Cortex of kidney (tissue), 1 donor: ENCODE results near the gene UACA.

Source experiments
- DNase-seq: peaks from one replicate; lab custom pipeline; 2025; lab: John Stamatoyannopoulos, UW

UACA gene

DNA sequence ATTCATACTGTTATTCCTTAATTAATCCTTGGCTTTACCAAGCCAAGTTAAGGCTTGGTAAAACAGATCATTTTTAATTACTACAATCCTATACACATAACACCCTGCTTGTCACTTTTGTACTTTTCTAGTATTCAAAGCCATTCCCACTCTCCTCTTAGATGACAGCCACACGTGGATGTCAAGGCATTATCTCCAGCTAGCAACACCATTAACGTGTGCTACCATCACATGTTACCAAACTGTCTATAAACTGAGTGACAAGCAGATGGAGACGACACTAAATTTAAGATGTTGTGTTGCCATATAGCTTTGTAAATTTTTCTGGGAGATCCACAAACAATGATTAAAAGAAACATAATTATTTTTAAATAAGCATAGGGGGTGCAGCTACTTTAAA is 103.7 kb downstream of the UACA start:
- DNase-seq = no peak

DNA sequence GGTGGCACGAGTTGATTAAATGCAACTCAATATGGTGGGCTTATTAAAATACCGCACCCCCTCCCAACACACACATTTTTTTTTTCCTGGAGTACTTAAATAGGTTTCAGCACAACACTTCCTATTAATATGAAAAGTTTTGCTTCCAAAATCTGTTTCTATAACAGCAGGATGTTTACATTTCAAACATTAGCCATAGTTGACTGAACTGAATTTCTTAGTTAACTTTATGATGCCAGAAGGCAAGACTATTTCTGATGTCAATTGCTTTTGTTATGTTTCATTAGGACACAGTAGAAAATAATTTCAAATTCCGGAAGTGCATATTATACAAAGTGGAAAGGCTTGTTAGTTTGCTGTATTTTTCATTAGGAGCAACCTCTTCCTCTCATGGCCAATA is 104.7 kb downstream of the UACA start:
- DNase-seq = no peak

DNA sequence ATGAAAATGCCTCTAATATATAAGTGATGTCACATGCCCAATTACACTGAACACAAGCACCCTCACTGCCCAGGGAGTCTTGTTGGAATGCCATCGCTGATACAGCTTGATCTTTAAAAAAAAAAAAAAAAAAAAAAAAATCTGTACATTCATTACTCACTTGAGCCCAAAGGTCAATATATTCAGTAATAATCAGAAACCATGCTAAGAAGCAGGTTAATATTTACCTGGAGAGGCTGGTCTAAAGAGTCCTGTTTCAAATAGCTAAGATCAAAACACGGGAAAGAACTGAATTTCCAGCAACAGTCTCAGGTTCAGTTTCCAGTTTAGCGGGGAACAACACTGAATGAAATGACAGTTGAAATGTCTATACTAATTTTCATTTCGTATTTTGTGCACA is 109.9 kb downstream of the UACA start:
- DNase-seq = no peak

DNA sequence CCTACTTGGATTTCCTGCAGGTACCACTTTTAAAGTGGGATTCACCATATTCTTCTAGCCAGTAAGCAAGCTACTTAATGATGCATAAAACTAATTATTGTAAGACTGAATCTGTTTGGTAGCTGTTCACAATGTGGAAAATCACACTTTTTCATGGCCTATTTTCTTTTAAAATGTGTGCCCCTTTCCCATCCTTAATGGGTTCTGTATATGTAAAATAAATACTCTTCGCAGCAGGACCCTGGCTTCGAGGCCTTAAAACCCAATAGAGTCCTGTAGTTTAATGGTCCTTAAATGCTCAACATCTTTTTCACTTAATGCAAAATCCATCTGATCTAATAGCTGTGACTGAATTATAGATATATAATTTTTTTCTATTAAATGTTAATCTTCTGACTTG is 111.0 kb downstream of the UACA start:
- no peak for DNase-seq

DNA sequence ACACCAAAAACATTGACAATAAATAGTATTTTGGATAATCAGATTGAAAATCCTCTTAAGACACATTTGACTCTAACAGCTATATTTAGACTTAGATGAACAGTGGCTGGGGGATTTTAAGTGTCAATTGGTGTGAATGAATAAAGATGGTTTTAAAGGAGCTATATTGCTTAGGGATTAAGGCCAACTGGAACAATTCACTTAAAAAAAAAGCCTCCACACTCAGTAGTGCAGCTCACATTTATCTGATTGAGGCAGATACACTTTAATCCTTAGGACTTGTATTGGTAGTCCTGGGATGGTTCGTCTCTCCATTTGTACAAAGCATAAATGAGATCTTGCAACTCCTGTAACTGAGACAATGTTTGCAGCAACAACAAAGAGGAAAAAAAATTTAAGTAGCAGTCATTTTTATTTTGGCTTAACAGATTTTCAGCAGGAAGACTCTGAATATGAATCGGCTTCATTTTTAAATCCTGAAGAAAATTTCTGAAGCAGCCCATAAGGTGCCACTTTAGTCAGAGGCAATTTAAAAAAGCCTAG is 112.0 kb downstream of the UACA start:
- no peak for DNase-seq

DNA sequence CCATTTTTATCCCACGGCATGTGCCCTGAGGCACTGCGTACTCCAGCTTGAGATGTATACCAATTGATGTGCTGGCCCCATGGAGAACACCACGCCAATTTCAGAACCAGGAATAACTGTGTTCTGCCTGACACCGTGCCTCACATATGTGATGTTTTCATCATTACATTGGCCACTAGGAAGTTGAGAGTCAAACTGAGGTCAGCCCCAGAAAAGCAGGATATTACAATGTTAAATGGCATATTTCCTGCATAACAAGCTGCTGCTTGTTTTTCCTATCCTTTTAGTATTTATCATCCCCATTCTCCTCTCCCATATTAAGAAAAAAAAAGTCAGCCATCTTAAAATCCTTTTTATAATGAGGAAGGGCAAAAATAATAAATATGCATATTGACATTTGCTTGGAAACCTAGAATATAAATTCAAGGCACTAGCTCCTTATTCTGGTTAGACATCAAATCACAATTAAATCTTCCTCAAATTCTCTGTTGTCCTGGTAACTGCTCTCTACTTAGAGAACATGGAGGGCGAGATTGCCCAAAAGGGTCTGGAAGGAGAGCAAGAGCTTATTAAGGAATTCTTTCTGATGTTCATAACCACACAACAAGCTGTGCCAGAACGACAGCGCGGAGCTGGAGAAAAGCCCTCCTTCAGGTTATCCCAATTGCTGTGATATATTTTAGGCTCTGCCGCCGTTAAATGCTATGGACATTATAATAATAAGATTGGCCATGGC is 112.6 kb downstream of the UACA start:
- no peak for DNase-seq

DNA sequence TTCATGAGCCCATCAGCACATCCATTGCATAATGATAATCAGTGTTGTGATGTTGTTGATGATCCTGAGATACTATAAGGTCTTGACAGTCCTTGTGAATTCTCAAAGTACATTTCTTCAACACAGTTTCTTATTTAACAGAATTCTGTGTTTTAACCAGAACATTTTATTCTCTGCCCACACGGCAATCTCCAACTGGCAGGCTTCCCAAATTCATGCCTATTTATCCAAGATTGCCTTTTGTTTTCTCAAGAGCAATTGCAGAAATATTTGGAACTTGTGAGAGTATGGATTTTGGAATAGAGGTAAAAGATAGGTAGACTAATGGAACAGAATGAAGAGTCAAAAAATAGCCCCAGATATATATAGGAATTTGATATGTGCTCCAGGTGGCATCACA is 116.0 kb downstream of the UACA start:
- no peak for DNase-seq

DNA sequence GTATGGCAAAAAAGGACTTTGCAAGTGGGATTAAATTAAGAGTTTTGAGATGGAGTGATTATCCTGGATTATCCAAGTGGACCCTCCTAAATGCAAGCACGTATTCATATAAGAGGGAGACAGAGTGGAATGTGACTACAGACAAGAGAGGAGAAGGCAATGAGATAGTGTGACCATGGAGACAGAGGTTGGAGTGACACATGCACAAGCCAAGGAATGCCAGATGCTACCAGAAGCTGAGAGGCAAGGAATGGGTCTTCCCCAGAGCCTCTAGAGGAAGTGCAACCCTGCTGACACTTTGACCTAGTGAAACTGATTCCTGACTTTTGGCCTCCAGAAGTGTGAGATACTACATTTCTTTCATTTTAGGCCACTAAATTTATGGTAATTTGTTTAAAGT is 117.2 kb downstream of the UACA start:
- no peak for DNase-seq

DNA sequence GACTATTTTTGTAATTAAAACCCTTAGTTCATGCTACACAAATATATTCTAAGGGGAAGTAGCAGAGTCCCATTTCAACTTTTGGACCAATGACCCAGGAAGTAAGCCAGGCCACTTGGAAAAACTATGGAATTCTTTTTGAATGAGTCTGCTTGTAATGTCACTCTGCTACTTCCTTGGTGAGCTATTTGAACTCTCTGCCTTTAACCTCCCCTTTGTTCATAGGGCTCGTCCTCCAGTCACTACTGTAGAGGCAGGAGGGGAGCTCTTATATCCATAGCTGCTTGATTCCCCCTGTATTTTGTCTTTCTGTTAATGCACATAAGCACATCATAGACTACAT is 119.6 kb downstream of the UACA start:
- DNase-seq = no peak

DNA sequence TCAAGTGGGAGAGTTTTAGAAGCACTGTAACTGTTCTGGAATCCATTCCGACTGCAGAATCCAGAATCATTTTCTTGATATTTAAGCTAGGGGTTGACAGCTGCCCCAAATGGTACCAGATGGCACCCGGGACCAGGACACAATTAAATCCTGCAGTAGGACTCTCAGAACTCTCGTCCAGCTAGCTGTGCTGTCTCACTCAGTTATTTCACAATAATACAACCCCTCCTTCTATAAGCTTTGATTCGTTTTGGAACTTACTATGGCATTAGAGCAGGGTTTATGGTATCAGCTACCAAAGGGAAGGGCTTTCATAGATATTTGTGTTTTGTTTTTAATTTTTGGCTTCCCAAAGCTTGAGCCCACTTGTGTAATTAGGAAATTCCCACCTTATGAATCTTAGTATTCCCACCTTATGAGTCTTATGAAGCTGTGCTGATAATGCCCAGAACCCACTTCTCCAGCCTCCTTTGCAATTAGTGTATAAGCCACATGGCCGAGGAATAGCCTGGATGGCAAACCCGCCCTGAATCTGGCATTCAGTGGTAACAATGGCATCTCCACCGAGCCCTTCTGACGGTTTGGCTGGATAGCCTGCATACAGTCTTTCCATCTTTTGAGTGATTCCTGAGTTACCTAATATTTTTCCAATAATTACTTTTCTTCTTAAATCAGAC is 120.1 kb downstream of the UACA start:
- DNase-seq = no peak

DNA sequence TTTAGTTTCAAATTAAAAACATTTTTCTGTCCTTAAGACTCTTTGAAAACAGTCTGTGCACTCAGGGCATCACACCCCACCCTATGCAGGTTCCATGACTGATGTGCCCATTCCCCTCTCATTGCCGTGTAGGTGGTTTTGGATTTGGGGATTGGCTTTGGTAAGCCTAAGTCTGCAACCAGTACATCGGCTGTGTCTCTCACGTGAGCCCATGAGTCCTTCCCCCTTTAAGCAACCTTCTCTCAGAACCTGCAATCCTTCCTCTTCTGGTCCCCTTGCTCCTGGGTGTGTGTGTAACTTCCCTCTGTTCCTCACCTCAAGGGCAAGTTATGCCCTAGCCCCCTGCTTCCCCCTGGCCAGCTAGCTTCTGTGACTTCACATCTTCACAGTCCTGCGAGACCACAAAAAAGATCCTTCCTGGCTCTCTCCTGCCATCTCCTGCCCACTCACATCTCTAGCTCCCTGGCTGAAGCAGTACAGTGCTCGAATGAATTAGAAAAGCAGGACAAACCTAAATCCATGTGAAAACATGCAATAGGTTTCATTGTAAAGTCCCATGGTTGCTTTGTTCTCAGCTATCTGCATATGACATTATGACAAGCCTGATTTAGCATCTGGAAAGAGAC is 126.7 kb downstream of the UACA start:
- no peak for DNase-seq

DNA sequence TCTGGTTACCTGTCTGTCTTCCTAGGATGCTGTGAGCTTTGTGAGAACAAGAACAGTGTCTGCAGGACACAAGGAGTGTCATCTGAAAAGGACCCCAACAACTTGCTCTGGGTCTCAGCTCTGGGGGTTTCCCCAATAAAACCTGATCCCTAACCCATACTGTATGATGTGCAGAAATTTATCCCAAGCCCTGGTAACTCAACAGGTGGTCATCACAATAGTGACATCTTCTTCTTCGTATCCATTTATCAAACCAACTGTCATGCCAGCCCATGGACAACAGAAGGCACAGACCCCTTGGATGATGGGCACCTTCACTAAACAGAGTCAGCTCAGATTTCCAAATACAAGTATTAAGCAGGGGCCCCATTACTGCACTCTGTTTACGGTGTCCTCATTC is 127.5 kb downstream of the UACA start:
- DNase-seq = no peak

DNA sequence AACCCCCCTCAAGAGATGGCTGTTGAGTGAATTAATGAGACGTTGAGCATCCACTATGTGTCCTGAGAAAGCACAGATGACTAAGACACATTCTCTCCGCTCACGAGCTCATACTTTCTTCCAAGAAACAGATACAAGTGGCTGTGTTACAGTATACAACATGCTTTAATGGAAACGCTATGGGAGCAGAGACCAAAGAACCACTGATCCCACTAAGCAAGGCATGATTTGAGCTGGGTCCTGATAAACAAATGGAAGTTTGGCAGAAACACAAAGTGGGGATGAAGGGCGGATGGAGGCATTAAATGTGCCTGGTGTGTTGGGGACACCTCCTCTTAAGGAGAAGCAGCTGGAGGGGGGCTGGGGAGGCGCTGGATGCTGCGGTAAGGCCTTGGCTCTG is 129.4 kb downstream of the UACA start:
- DNase-seq = no peak

DNA sequence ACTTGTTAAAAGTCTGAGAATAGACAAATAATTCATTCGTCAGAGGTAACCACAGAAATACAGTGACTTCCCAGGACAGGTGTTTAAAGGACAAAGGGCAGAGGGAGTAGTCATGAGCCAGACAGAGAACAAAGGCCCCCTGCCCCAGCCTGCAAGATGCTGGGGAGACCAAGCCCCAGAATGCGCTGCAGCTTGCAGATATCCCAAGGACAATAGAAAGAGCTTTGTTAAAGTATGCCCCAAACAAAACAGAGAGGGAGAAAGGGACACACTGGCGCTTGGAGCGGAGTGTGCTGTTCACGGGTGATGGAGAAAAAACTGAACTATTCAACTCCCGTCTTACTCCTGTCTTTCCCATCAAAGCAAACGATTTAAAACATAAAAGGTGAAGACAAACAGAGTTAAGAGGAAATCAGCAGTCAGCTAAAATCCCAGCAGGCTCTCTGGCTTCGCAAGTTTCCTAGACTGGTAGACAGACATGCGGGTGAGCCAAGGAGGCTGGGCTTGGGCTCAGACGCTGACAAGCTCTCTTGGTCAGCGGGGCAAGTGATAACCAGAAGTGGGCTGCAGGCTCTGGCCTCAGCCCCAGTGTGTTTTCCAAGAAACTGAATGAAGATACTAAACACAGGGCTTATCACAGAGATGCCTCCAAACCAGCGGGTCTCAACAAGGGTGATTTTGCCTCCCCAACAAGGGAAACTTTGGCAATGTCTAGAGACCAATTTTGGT is 130.1 kb downstream of the UACA start:
- DNase-seq = no peak

DNA sequence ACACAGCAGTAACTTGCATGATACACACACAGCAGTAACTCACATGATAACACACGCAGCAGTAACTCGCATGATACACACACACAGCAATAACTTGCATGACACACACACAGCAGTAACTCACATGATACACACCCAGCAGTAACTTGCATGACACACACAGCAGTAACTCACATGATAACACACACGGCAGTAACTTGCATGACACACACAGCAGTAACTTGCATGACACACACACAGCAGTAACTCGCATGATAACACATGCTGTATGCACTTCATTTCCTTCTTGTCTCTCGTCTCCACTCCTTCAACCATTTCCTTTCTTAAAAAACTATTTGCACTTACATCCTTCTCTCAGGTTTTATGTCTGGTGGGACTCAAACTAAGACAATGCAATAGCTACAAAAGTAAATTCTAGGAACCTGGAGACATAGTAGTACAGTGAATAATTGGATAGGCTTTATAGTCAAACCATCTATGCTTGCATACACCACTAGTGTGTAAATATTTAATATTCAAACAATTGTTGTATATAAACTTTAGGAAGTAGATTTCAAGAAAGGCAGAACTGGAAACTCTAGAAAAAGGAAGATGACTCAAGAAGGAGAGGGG is 130.8 kb downstream of the UACA start:
- DNase-seq = no peak

DNA sequence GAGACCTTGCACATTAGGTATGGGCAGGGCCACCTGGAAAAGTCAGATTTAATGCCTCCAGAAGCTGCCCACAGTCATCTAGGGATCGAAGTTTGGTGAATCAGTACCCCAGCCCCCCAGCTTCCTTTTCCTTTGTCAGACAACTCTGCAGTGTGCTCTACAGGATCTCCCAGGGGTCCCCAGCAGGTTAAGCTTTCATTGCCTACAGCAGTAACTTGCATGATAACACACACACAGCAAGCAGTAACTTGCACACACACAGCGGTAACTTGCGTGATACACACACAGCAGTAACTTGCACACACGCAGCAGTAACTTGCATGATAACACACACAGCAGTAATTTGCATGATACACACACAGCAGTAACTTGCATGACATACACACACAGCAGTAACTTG is 131.3 kb downstream of the UACA start:
- no peak for DNase-seq

DNA sequence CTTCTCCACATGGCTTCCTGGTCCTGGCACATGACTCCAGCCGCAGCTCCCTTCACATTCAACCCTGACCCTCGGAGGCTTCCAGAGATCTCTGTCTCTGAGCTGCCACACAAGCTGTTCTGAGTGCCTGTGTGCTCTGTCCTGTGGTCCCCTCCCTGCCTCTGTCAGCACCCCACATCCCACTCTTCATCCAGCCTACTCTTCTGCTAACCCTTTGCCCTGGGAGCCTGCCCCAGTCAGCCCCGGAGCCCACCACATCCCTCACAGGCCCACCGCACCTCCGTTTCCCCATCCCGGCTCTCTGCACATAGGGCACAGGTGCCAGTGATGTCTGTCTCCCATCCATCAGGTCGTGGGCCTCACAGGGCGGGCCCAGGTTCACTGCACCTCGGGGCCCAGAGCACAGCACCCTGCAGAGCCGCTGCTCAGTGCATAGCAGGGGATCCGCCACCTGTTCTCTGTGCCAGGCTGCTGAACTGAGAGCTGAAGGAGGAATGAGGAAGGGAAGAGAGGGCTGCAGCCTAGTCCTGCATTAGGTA is 133.6 kb downstream of the UACA start:
- DNase-seq = no peak

DNA sequence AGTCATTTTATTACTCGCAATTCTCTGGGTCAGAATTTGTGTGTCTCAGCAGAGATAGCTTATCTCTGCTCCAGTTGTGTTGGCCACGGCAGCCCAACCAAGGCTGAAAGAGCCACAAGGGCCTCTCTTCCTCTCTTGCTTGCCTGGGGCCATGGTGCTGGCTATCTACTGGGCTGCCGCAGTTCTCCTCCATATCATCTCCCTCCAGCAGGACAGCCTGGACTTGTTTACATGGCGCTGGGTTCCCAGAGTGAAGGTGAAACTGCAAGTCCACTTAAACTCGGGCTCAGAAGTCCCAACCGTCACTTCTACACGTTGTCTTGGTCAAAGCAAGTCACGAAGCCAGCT is 134.8 kb downstream of the UACA start:
- DNase-seq = no peak

DNA sequence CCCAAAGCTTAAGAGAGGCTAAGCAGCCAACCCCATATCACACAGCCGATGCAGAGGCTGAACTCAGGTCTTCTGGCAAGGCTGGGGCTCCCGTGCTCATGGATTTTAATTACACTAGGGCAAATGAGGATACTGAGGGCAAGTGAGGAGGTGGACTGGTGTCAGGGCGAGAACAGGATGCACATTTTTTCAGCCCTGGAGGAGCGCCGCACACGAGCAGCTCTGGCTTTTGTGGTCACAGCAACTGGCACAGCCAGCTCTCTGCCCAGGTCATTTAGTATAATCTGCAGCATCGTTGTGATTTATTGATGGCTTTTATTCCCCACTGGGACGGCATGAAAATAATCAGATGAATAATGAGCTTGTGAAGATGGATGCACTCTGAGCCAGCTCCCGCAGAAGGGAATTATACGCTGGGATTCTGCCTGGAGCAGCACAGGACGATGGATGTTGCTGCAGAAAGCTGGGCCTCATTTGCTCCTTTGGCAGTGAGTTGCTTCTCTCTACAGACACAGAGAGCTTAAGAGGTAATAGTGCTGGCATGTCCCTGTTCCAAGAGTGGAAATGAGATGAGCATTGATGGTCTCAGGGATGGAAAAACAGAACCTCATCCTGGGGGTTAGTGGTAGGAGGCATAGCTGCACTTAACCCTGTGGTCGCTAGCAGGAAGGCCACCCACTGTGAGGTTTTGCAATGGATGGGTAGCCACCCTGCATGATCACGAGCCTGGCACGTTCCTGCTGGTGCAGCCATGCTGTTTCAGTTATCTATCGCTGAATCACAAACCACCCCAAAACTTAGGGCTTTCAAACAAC is 135.4 kb downstream of the UACA start:
- no peak for DNase-seq

DNA sequence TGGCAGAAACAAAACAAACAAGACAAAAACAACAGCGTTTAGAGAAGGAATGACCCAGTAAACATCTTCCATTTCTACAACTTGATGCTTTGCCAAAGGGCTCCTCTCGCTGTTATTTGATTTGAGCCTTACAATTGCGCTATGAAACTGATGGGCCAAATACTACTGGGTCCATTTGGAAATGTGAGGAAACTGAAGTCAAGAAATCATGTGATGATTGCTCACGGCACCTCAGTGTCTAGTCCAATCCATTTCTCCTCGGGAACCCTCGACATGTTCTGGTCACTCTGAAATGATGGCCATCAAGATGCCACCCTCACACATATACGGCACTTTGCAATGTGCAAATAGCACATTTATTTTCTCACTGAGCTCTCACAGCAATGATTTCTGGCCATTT is 136.0 kb downstream of the UACA start:
- DNase-seq = no peak

DNA sequence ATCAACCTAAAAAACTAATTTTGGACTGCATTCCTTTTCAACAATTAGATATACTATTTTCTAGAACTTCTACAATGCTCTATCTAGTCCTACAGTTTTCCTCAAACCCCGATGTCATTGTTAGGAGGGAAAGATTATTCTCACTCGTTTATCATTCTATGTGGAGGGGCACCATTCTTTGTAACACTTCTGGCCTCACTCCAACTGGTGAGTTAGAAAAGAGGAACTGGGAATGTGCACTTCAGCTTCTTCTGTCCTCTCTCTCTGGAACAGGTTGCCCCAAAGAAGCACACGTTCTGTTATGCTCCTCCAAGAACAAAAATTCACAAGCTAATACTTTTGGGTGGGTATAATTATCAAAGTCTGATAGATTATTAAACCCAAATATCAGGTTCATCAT is 137.9 kb downstream of the UACA start:
- no peak for DNase-seq
